ES-I3 (cell line): ENCODE results near the gene SLCO4A1.

Experiments
- H3K36me3 ChIP-seq: 2 replicates; pipeline ENCODE4 v1.6.1; 2013; ENCODE audit warnings: mild to moderate bottlenecking, low read length, control low read depth, moderate library complexity; ENCODE audit not compliant: insufficient read depth
- H3K4me1 ChIP-seq: 2 replicates; pipeline ENCODE4 v1.6.1; 2013; ENCODE audit warnings: mild to moderate bottlenecking, control low read depth, low read length; ENCODE audit not compliant: insufficient read depth
- H3K9ac ChIP-seq: 2 replicates; pipeline ENCODE4 v1.6.1; 2013; ENCODE audit warnings: low read depth, mild to moderate bottlenecking, low read length, moderate library complexity
- H3K9me3 ChIP-seq: 2 replicates; pipeline ENCODE4 v1.6.1; 2013; ENCODE audit warnings: mild to moderate bottlenecking, low read length, moderate library complexity; ENCODE audit not compliant: control insufficient read depth, insufficient read depth

The SLCO4A1 gene

DNA sequence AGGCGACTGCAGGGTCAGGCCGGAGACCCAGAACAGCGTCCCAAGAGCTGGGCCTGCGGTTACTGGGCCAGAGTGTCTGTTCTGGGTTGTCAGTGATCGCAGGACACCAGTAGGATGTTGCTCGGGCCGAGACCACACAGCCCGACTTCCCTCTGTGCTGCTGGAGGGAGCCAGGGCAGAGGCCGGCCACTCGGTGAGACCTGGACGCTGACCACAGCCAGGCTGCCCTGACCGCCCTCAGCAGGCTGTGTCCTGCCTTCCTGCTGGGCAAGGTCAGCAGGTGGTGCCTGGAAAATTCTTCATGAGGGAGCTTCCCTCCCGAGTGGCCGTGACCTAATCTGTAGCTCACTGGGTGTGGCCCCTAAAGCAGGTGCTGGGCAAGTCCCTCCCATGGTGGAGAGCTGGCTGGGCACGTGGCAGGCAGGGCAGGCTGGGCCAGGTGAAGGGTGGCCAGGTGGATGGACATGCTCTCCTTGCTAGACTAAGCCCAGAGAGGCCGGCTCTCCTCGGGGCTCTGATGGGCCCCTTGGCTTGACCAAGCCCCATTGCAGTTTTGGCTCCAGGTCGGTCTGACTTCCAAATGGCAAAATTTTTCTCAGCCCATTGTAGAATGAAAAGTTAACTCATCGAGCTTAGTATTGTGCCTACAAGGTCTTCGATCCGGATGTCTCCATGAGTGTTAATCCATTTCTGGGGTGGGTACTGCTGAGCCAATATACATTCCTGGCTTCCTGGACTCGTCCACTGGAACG is 1.9 kb downstream of the SLCO4A1 start:
- no peaks in the 10 kb centered on the region for H3K9me3 ChIP-seq
- no peaks in the 10 kb centered on the region for H3K36me3 ChIP-seq
- H3K9ac ChIP-seq = no peak overlapping the region
- H3K4me1 ChIP-seq = no peaks in the 10 kb centered on the region; the same call in 1 of the 2 replicates

DNA sequence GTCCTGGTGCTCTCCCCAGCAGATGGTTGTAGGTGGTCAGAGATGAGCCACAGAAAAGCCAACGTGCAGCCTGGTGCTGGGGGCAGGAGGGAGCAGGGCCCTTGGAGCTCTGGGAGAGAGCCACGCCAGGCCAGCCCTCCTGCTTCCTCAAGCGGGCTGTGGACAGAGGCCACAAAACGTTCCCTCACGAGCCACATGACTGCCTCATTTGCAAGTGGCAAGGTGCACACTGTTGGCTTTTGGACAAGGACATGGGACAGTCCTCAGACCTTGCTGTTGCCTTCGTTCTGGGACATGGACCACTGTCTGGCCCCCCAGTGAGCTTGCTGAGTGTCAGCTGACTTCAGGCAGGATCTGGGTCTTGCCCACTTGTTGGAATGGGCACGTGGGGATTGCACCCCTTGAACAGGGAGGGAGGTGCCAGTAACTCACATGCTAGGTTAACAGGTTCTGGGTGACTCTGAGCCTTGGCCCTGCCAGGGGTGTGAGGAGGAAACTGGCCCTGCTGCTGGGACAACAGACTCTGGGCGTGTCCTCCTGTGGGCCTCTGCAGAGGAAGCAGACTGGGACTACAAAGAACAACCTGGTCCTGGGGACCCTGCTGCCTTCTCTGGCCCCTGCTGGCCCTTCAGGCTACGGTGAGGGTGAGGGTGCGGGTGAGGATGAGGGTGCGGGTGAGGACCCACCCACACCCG is 2.6 kb downstream of the SLCO4A1 start:
- no peaks in the 10 kb centered on the region; the same call in 1 of the 2 replicates for H3K4me1 ChIP-seq
- no peaks in the 10 kb centered on the region for H3K9me3 ChIP-seq
- H3K9ac ChIP-seq = no peak overlapping the region
- H3K36me3 ChIP-seq = no peaks in the 10 kb centered on the region

GRCh38 chr20:62645613-62646012 is 3.3 kb downstream of the SLCO4A1 start:
- Histone ChIP-seq H3K9me3 (no peaks in the 10 kb centered on the region), H3K4me1 (no peaks in the 10 kb centered on the region; the same call in 1 of the 2 replicates), H3K9ac (no peak overlapping the region), H3K36me3 (no peaks in the 10 kb centered on the region)

- Histone ChIP-seq H3K9ac (no peak overlapping the region), H3K9me3 (no peaks in the 10 kb centered on the region), H3K36me3 (no peaks in the 10 kb centered on the region), H3K4me1 (peaks cover under 1% of the 10 kb centered on the region; the same call in 1 of the 2 replicates)
These were observed 4.7 kb downstream of the SLCO4A1 start for GRCh38 chr20:62646851-62647520.

GRCh38 chr20:62647521-62648317 is 5.4 kb downstream of the SLCO4A1 start:
- no peaks in the 10 kb centered on the region for H3K9me3 ChIP-seq
- H3K36me3 ChIP-seq = no peaks in the 10 kb centered on the region
- no peak overlapping the region for H3K9ac ChIP-seq
- H3K4me1 ChIP-seq = peaks cover 2% of the 10 kb centered on the region; the same call in 1 of the 2 replicates

GRCh38 chr20:62648318-62648995 is 6.2 kb downstream of the SLCO4A1 start:
- Histone ChIP-seq H3K36me3 (no peaks in the 10 kb centered on the region), H3K9me3 (no peaks in the 10 kb centered on the region), H3K4me1 (peaks cover 2% of the 10 kb centered on the region; the same call in 1 of the 2 replicates), H3K9ac (no peak overlapping the region)

- peaks cover 2% of the 10 kb centered on the region; the same call in 1 of the 2 replicates for H3K4me1 ChIP-seq
- H3K36me3 ChIP-seq = no peaks in the 10 kb centered on the region
- H3K9ac ChIP-seq = no peak overlapping the region
These were observed 6.8 kb downstream of the SLCO4A1 start for GRCh38 chr20:62649140-62649539.

DNA sequence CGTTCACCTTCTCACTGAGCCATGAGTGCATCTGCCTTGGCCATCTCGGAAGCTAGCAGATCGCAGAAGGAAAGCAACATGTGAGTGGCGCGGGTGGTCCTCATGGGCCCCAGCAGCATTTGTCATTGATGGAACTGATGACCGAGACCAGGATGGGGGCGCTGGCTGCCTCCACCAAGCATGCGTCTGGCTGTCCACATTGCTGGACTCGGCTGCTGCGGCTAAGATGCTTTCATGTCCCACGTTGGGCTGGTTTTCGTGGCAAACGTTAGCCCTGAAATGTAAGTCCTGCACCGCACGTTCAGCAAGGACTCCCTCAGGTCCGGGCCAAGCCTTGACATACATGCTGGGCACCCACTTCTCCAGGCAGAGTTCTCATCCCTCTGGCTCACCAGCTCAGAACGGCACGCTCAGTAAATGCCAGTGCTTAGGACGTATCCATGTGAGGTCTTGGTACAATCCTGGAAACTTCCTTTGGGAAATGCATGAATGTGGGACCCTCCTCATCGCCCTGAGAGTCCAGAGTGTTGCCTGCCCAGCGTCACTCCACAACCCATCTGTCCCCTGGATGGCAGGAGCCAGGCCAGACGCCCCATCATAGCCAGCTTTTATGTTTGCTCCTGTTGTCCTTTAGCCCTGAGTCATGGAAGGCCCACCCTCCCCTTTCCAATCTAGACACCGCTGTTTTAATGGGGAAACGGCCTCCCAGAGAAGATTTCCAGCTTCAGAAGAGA is 8.4 kb downstream of the SLCO4A1 start:
- Histone ChIP-seq H3K36me3 (no peaks in the 10 kb centered on the region), H3K9ac (no peak overlapping the region), H3K9me3 (no peaks in the 10 kb centered on the region), H3K4me1 (peaks cover 2% of the 10 kb centered on the region; the same call in 1 of the 2 replicates)

More at GRCh38 chr20:62649140-62649539, 6.8 kb downstream of the SLCO4A1 start:
- no peaks in the 10 kb centered on the region for H3K9me3 ChIP-seq

DNA sequence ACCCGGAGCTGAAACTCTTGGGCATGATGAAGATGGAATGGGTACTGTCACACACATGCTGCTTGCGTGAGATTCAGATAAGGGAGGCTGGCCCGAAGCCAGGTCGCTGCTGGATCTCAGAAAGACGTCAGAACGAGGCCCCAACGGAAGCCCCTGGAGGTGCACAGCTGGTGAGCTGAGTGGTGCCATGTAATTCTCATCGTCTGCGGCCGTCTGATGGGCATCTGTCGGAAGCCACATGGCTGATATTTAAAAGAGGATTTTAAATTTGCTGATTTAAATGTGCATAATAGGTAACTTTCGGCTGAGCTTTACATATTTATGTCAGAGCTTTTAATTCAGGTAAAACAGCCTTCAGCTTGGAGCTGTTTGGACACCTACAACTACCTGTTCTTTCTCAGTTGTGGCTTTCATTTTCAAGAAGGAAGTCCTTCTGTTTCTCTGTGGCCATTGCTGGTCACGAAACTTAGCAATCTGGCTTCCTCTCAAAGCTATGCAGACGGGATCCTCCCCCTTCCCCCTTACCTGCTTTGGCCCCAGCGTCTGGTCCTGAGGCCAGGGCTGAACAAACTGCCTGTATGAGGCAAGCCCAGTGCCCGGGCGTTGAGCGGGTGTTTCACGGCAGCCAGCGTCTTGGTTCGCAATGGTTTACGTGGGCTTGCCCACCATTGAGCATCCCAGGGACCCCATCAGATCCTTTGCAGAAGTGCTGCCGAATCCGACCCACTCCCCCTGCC is 9.2 kb downstream of the SLCO4A1 start:
- no peaks in the 10 kb centered on the region for H3K9me3 ChIP-seq

GRCh38 chr20:62652041-62652893 is 10.0 kb downstream of the SLCO4A1 start:
- H3K9me3 ChIP-seq = no peaks in the 10 kb centered on the region
- no peaks in the 10 kb centered on the region for H3K36me3 ChIP-seq
- H3K9ac ChIP-seq = 0 out of 2 replicates have a peak overlapping the region, but pooled peaks have one; percentile 18
- peaks cover 2% of the 10 kb centered on the region; the same call in 1 of the 2 replicates for H3K4me1 ChIP-seq

More for the DNA sequence above, 9.2 kb downstream of the SLCO4A1 start:
- H3K4me1 ChIP-seq = peaks cover 2% of the 10 kb centered on the region; the same call in 1 of the 2 replicates
- no peaks in the 10 kb centered on the region for H3K36me3 ChIP-seq
- H3K9ac ChIP-seq = no peak overlapping the region

- H3K9ac ChIP-seq = no peak overlapping the region
- H3K9me3 ChIP-seq = no peaks in the 10 kb centered on the region
- no peaks in the 10 kb centered on the region for H3K36me3 ChIP-seq
- H3K4me1 ChIP-seq = peaks cover 2% of the 10 kb centered on the region; the same call in 1 of the 2 replicates
These were observed 10.6 kb downstream of the SLCO4A1 start for GRCh38 chr20:62652894-62653305.

DNA sequence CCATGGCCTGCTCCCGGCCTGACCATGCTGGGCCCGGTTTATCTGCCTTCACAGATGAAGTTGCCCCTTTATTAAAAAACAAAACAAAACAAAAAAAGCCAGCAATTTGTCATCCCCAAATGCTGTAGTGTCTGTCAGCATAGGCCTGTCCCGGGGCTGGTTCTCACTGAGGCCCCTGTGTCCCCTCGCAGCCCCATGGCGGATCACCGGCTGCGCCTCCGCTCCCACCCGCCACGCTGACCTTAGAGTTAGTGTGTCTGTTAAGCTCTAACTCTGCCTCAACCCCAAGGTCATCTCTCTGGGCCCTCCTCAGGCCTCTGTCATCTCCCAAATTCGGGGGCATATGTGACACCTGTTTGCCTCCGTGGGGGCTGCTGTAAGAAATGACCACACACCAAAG is 11.1 kb downstream of the SLCO4A1 start:
- H3K9me3 ChIP-seq = no peaks in the 10 kb centered on the region
- no peaks in the 10 kb centered on the region for H3K36me3 ChIP-seq
- peaks cover 2% of the 10 kb centered on the region; the same call in 1 of the 2 replicates for H3K4me1 ChIP-seq
- no peak overlapping the region for H3K9ac ChIP-seq
